ENCODE measurements around the gene ITGB7. TPM values are rescaled to one million over a fixed set of nuclear protein-coding genes. Genes with fewer than 3 reads are reported as not detected.

The ITGB7 gene
- total and polyA plus RNA-seq, 9 of the 15 experiments (the other 6 are each of a cell fraction or from before 2014, with no cell fraction given): 0.06 to 2.0 (median 0.67) TPM

GRCh38 chr12:53219292-53219955 lies 12.4 kb upstream of the ITGB7 start (continued):
- TF ChIP-seq LEF1 (IDR thresholded peaks at IDR 0.05) (no peak), RBBP5 (IDR thresholded peaks at IDR 0.05; ENCODE audit: borderline replicate concordance, insufficient read depth, low read length, poor library complexity, severe bottlenecking) (no peak), HES1 (IDR thresholded peaks at IDR 0.05; ENCODE audit: low read depth) (no peak), FOXA3 (CRISPR knock-in tag; conservative IDR thresholded peaks at IDR 0.05 in 1 of 2, IDR thresholded peaks at IDR 0.05 in 1 of 2) (no peak), GABPB1 (CRISPR knock-in tag; IDR thresholded peaks at IDR 0.05) (no peak), HIVEP1 (CRISPR knock-in tag; IDR thresholded peaks at IDR 0.05) (no peak), ZBTB8A (IDR thresholded peaks at IDR 0.05; ENCODE audit: partially characterized antibody) (no peak), ZNF282 (CRISPR knock-in tag; IDR thresholded peaks at IDR 0.05) (no peak), KAT2B (IDR thresholded peaks at IDR 0.05; ENCODE audit: low read depth, low read length) (no peak), SAP30 (IDR thresholded peaks at IDR 0.05; ENCODE audit: borderline replicate concordance, insufficient read depth, low read depth, low read length, poor library complexity, severe bottlenecking) (no peak), NRF1 (conservative IDR thresholded peaks at IDR 0.05 in 1 of 2, IDR thresholded peaks at IDR 0.05 in 1 of 2) (0 out of 4 replicates have a peak, but pooled peaks of 1 of the 2 experiments have one; percentile 33), CTBP1 (IDR thresholded peaks at IDR 0.05; ENCODE audit: borderline replicate concordance) (no peak), E2F3 (CRISPR knock-in tag; IDR thresholded peaks at IDR 0.05) (no peak), ZBTB2 (IDR thresholded peaks at IDR 0.05) (peak; percentile 82), ZKSCAN8 (CRISPR knock-in tag; IDR thresholded peaks at IDR 0.05) (no peak), DACH1 (IDR thresholded peaks at IDR 0.05; ENCODE audit: partially characterized antibody) (no peak), SRSF7 (optimal IDR thresholded peaks at IDR 0.05; ENCODE audit: low read depth, low read length) (no peak), ZBTB11 (CRISPR knock-in tag; IDR thresholded peaks at IDR 0.05) (no peak), FOXK1 (CRISPR knock-in tag; IDR thresholded peaks at IDR 0.05; ENCODE audit: borderline replicate concordance) (no peak), SP1 (CRISPR knock-in tag; IDR thresholded peaks at IDR 0.05) (no peak), TARDBP (IDR thresholded peaks at IDR 0.05) (no peak), RBM17 (IDR thresholded peaks at IDR 0.05; ENCODE audit: borderline replicate concordance, low read depth, low read length) (no peak), BCOR (IDR thresholded peaks at IDR 0.05) (0 out of 2 replicates have a peak, but pooled peaks have one; percentile 5)
